GM18499 (cell line): ENCODE data around the gene KLF18.
"Not testable (repeated sequence)": the region's sequence is repeated elsewhere in the genome, so short reads cannot be mapped to it uniquely, and the experiment has no call there.

ENCODE experiments used
- ATAC-seq: cut with Tn5 transposase; IDR thresholded peaks from one replicate; pipeline ENCODE4 v1.9.1; 2021; ENCODE audit warnings: moderate number of reproducible peaks; ENCODE audit not compliant: insufficient read depth, unreplicated experiment

KLF18 gene

DNA sequence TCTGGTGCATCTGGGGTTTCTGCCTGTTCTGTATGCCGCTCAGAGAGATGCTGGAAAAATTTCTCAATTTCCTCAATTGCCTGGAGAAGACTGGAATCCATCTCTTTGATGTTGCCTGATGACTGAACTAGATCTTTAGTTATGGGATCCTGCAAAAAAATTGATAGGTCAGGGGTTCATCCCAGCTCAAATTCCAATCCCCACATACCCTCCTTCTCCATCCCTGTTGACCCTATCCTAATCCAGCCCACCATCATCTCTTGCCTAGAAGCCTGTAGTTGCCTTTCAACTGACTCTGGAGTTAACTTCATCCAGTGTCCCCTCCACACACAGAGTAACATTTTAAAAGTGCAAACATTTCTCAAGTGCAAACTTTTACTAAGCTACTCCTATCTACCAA is at the start of gene KLF18:
Gene KLF18 (minus strand): TSS at position 101 of the 400 bp plus-strand sequence. CDS start 0 bp downstream, at position 101.
- no peak for ATAC-seq

DNA sequence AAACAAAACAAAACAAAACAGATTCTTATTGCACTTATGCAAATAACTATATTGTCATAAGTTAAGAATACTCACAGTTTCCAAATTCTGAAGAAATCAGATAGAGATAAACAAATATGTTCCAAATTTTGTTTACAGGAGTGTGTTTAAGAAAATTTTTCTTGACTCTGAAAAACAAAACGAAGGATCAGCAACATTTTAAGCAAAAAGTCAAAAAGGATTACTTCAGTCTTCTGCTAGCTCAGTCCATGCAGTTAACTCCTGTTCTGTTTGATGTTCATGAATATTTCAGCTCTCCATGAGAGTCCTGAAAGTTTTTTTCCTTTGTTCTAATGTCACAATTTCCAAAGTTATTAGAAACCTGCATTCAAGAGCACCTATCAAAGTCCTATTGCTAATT is 33.2 kb upstream of the KLF18 start:
- no peak for ATAC-seq

DNA sequence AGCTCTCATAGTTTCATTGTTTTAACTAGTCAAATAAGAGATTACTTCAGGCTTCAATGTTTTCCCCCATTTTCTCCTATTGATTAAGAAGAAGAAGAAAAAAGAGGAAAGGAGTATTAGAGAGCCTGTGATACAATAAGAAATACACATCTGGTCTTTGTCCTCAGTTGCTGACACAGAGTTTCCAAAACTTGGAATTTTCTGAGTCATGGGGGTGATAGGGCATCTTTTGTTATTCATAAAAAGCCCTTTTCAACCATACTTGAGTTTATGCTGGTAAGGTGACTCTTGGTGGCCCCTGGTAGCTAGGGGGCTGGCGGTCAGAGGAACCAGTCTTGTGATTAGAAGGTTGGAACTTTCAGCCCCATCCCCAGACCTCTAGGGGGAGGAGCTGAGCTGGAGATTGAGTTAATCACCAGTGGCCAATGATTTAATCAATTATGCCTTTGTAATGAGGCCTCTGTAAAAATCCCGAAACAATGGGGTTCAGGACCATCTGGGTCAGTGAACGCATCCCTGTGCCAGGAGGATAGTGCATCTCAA is 28.9 kb upstream of the KLF18 start:
- ATAC-seq: no peak

DNA sequence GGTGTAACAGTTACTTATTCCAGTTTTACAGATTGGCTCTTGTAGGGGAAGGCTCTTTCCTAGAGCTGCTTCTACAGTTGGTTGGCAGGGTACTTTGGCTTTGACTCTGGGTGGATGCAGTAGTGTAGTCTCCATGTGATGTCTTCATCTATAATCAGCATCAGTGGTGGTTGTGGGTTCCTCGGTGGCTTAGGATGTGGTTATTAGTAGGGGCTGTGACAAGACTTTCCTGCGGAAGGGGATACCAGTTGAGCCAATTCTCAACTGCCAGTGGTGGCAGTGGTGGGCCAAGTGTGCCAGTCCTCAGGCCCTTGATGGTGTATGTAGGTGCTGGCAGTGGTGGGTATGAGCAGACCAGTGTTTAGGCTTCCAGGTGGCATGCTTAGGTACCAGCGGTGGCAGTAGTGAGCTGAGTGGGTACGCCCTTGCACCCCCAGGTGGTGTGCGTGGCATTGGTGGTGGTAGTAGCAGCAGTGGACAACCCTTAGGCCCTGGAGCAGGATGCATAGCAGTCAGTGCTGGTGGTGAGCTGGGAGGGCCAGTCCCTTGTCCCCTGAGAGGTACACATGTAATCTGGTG is 27.2 kb upstream of the KLF18 start:
- no peak for ATAC-seq

DNA sequence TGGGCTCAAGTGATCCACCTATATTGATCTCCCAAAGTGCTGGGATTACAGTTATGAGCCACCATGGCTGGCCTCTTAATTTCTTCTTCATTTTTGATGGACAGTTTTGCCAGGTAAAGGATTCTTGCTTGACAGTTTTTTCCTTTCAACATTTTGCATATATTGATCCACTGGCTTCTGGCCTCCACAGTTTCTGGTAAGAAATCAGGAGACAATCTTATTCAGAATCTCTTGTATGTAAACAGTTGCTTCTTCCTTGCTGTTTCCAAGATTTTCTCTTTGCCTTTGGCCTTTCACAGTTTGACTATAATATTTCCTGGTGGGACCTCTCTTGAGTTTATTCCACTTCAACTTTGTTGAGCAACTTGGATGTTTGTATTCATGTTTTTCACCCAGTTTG is 20.1 kb upstream of the KLF18 start:
- no peak for ATAC-seq

DNA sequence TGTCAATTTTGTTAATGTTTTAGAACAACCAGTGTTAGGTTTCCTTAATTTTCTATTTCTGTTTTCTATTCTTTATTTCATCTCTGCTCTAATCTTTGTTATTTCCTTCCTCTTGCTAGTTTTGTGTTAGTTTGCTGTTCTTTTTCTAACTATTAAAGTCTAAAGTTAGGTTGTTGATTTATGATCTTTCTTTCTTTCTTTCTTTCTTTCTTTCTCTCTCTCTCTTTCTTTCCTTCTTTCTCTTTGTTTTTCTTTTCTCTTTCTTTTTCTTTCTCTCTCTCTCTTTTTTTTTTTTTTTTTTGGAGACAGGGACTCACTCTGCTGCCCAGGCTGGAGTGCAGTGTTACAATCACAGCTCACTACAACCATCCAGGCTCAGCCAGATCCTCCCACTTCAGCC is 17.4 kb upstream of the KLF18 start:
- no peak for ATAC-seq

DNA sequence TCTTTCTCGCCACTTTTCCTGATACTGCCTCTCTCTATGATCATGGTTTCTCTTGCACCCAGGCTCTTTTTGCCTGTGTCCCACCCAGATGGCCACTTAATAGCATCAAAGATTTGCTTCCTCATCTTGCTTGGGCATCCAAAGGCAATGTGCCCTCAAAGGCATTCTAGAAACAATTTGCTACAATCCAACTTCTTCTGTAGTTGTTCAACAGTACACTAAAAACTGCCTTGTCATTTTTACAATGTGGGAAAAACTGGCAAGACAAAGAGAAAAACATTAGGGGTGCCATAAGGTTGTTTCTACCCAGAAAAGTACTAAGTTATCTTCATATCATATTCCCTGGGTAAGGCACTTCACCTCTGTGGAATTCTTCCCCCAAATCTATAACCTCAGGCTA is 16.5 kb upstream of the KLF18 start:
- no peak for ATAC-seq

DNA sequence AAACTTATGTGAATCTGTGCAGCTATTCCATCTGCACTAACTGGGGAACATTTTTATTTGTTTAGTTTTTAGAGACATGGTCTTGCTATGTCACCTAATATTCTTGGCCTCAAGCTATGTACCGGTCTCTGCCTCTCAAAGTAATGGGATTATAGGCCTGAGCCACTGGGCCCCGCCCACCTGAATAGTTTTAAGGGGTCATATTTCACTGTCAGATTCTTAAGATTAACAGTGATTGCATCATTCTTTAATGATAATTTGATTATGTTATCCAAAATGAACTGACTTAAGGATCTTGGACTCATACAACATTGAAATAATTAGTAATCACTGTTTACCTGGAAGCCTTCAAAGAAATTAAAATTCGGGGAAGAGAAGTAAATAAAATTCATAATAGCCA is 12.6 kb upstream of the KLF18 start:
- no peak for ATAC-seq

DNA sequence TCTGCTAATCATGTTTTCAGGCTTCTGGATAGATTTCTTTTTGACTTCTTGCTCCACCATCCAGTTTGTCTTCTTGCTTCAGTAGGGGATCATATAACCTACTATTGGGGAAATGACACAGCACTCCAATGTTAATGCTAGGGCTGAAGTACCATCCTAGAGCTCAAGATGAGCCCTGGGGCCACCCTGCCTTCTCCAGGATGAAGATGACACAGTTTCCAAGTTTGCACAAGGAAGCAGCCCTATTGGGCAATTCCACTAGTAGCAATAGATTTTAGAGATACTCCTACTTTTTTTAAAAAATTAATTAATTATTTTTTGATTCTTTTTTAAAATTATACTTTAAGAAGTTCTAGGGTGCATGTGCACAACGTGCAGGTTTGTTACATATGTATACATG is 11.3 kb upstream of the KLF18 start:
- ATAC-seq: no peak

DNA sequence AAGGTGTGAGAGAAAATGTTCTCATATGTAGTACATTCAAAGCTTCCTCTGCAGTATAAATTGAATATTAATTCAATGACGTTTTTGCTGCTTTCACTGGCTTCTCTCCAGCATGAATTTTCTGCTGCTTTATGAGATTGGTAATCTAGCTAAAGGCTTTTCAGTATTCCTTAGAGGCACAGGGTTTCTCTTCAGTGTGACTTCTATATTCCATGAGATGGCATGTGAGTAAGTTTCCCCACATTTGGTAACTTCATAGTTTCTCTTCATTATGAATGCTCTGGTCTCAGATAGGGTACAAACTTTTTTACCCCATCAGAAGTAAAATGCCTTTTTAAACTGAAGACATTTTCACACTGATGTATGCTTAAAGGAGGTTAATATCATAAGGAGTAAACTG is 10.4 kb upstream of the KLF18 start:
- ATAC-seq: no peak

DNA sequence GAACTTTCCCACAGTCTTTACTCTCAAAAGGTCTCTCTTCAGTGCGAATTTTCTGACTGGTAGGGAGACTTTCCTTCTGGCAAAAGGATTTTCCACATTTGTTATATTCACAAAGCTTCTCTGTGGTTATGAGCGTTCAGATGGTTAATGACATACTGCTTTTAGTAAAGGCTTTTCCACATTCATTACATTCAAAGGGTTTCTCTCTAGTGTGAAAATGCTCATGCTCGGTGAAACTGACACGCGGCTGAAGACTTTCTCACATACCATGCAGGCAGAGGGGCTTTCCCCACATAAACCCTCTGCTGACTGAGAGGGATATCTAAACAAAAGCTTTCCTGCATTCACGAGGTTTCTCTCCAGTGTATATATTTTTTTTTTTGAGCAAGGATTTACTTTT is 9.9 kb upstream of the KLF18 start:
- ATAC-seq: no peak

DNA sequence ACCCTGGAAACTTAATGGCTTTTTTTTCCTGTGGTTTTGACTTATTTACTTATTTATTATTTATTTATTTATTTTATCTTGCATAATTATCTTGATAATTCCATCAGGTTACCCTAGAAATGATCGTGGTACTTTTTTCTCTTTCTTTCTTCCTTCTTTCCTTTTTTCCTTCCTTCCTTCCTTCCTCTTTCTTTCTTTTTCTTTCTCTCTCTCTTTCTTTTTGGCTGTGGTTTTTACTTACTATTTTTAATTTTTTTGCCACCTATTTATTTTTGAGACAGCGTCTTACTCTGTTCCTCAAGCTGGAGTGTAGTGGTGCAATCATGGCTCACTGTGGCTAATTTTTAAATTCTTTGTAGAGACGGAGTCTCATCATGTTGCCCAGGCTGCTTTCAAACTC is 6.2 kb upstream of the KLF18 start:
- ATAC-seq: no peak

DNA sequence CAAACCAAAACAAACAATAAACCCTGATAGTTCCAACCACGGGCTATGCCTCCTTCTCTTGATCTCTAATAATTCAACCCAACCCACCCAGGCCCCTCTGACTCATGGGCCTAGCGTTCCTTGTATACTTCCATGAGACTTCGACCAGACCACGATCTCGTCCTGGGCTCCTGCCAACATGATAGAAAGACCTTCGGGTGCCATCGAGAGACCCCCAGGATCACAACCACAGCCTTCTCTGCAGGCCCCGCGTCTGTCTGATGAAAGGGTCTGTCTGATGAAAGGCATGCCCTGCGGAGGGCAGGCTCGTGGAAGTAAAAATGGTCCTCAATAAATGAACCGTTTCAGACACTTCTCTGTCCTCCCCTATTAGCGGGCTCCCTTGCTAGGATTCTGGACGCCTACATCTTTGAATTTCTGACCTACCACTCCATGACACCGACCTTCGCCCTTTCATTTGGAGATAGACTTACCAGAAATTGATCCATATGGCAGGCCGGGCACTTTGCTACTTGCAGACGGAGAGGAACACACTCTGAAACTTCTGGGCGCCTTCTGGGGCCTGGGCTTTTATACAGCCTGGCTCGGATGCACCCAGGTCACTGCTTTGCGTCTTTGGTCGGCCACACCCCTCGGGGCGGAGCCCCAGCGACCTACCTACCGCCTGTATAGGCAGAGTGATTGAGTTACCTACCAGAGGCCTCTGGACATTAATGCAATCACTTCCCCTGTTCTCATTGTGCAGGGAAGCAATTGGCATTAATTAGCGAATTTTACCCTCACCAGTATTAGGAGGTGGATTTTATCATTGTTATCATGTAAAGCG is 5.3 kb upstream of the KLF18 start:
- ATAC-seq: no peak

DNA sequence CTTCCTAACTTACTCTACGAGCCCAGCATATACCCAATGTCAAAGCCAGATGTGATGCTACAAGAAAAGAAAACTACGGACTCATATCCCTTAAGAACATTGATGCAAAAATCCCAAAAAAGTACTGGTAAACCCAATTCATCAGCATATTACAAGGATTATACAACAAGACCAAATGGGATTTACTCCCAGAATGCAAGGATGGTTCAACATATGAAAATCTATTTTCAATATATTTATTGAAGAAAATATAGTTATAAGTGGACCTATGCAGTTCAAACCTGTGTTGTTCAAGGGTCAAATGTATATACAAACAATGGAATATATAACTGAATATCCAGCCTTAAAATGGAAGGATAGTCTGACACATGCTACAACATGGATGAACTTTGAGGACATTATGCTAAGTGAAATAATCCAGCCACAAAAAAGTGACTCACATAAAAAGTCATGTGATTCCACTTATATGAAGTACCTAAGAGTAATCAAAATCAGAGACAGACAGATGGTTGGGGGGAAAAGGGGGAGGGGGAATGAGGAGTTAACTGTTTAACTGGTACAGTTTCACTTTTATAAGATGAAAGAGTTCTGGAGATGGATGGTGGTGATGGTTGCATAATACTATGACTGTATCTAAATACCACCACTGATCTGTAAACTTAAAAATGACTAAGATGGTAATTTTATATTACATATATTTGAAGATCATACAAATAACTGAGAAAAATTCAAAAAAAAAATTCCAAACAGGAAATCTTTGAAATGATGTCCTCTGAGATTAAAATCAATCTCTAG is 3.7 kb upstream of the KLF18 start:
- no peak for ATAC-seq

DNA sequence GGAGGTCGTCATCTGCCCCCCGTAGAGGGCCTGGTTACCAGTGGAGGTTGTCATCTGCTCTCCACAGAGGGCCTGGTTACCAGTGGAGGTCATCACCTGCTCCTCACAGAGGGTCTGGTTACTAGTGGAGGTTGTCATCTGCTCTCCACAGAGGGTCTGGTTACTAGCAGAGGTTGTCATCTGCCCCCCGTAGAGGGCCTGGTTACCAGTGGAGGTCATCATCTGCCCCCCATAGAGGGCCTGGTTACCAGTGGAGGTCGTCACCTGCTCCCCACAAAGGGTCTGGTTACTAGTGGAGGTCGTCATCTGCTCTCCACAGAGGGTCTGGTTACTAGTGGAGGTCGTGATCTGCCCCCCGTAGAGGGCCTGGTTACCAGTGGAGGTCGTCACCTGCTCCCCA is 1.9 kb downstream of the KLF18 start:
- not testable (repeated sequence) for ATAC-seq

DNA sequence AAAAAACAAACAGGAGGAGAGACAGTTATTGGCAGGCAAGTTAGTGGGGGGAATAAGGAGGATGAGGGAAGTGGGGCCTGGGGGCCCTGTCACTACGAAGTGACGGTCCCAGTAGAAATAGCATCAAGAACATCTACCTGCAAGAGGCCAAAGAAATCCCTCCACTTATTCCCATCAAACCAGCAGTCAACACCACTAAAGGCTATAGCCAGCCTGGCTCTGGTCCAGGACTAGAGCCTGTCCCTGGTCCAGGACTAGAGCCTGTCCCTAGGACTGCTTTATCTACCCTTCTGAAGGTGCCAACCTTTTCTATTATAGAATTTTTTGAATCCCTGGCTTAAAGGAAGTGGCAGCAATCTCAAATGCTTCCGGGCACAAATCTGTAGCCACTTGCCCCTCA is 3.2 kb downstream of the KLF18 start:
- no peak for ATAC-seq

DNA sequence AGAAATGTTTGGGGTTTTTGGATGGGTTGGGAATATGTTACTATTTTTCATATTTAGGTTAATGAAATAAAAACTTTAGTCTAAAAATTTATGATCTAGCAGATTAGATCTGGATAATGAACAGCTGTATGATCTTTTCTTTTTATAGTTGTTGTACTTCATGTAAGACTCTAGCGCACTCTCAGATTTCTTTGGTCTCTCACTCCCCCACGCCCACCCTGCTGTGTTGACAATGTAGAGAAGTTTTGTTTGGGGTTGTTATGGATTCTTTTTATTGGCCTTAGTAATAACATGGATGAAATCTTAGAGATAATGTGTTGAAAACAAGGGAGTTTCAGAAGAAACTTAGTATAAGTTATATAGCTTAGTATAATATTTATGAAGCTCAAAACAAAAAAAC is 5.5 kb downstream of the KLF18 start:
- ATAC-seq: no peak

DNA sequence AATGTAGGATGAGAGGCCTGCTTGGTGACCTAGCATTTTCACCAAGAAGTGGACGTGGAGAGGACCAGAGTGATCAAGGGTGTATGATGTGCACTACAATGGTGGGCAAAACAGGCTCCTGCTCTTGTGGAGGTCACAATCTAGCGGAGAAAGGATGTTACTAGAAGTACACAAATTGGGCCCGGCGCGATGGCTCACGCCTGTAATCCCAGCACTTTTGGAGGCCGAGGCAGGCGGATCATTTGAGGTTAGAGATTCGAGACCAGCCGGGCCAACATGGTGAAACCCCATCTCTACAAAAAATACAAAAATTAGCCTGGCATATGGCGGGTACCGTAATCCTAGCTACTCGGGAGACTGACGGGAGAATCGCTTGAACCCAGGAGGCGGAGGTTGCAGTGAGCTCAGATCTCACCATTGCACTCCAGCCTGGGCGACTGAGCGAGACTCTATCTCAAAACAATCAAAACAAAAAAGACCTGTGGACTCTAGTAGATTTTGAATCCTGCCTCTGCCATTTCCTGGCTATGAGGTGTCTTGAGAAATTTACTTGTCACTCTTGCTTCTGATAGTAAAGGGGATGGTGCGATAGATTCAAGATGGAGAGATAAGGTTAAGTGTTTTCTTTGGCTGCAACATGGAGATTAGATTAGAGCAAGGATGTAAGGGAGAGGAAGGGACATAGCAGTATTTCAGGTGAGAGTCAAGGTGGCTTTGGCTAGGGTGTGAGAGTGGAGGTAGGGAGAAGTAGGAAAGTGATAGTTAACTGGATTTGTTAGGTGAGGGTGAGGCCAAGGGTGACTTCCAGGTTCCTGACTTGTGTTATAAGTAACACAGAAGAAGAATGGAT is 7.1 kb downstream of the KLF18 start:
- no peak for ATAC-seq

DNA sequence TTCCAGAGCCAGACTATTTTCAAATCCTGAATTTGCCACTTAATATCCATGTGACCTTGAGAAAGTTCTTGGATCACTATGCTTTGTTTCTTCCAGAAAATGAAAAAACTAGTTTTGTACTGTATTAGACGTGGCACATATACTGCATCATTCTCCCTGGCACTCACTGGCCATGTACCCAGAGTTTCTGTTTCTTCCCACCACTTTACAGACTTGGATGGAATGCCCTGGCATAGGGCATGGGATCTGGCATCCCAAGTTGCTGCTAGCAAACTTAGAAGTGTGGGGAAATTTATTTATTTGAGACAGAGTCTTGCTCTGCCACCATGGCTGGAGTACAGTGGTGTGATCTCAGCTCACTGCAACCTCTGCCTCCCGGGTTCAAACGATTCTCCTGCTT is 10.0 kb downstream of the KLF18 start:
- ATAC-seq: no peak
